SK-N-SH treated with all-trans-retinoic acid at 6 μM for 48 hours (cell line): ENCODE measurements around the gene PDHB.

ENCODE experiments used
- ATAC-seq: fragments of 200-7000 bp; cut with Tn5 transposase; 3 replicates; pipeline ENCODE4 v1.9.1; 2020; ENCODE audit warnings: mild to moderate bottlenecking, moderate library complexity
- ARNTL ChIP-seq: fragments of 450-650 bp; formaldehyde crosslinking; IDR thresholded peaks from 2 replicates; pipeline ENCODE4 v1.5.0; 2020; ENCODE audit warnings: low read depth, mild to moderate bottlenecking, moderate library complexity, borderline replicate concordance
- BACH2 ChIP-seq: fragments of 250-450 bp; sonication (Bioruptor Pico); IDR thresholded peaks from 2 replicates; pipeline ENCODE4 v1.9.0; 2021; ENCODE audit warnings: mild to moderate bottlenecking, borderline replicate concordance
- CSDC2 ChIP-seq: fragments of 250-450 bp; sonication (Bioruptor Pico); IDR thresholded peaks from 2 replicates; pipeline ENCODE4 v1.5.0; 2020; ENCODE audit warnings: mild to moderate bottlenecking, moderate library complexity
- CSRNP3 ChIP-seq: fragments of 250-450 bp; sonication (Bioruptor Pico); IDR thresholded peaks from 2 replicates; pipeline ENCODE4 v1.5.1; 2021; ENCODE audit warnings: mild to moderate bottlenecking, moderate library complexity
- ESRRG ChIP-seq: fragments of 250-450 bp; sonication (Bioruptor Pico); IDR thresholded peaks from 2 replicates; pipeline ENCODE4 v1.6.1; 2021; ENCODE audit warnings: mild to moderate bottlenecking
- GLIS3 ChIP-seq: fragments of 250-450 bp; sonication (Bioruptor Pico); IDR thresholded peaks from 2 replicates; pipeline ENCODE4 v1.5.0; 2020; ENCODE audit warnings: mild to moderate bottlenecking, moderate library complexity
- OSR1 ChIP-seq: fragments of 250-450 bp; sonication (Bioruptor Pico); IDR thresholded peaks from 2 replicates; pipeline ENCODE4 v1.8.0; 2022; ENCODE audit warnings: moderate library complexity, mild to moderate bottlenecking, inconsistent platforms
- PATZ1 ChIP-seq: fragments of 250-450 bp; sonication (Bioruptor Pico); IDR thresholded peaks from 2 replicates; pipeline ENCODE4 v1.8.0; 2020; ENCODE audit warnings: mild to moderate bottlenecking, moderate library complexity, borderline replicate concordance
- POU6F1 ChIP-seq: fragments of 250-450 bp; sonication (Bioruptor Pico); IDR thresholded peaks from 2 replicates; pipeline ENCODE4 v1.8.0; 2021; ENCODE audit warnings: low read depth, mild to moderate bottlenecking, moderate library complexity, borderline replicate concordance
- PPARA ChIP-seq: fragments of 250-450 bp; sonication (Bioruptor Pico); IDR thresholded peaks from 2 replicates; pipeline ENCODE4 v1.5.0; 2020; ENCODE audit warnings: mild to moderate bottlenecking, borderline replicate concordance
- RARB ChIP-seq: fragments of 250-450 bp; sonication (Bioruptor Pico); IDR thresholded peaks from 2 replicates; pipeline ENCODE4 v1.8.0; 2021; ENCODE audit warnings: mild to moderate bottlenecking, moderate library complexity
- SNAI2 ChIP-seq: fragments of 250-450 bp; sonication (Bioruptor Pico); IDR thresholded peaks from 2 replicates; pipeline ENCODE4 v1.5.0; 2020; ENCODE audit warnings: mild to moderate bottlenecking, moderate library complexity
- TOX ChIP-seq: fragments of 250-450 bp; sonication (Bioruptor Pico); IDR thresholded peaks from 2 replicates; pipeline ENCODE4 v1.8.0; 2021; ENCODE audit warnings: mild to moderate bottlenecking, moderate library complexity, borderline replicate concordance
- TSHZ2 ChIP-seq: fragments of 250-450 bp; sonication (Bioruptor Pico); IDR thresholded peaks from 2 replicates; pipeline ENCODE4 v1.5.0; 2020; ENCODE audit warnings: mild to moderate bottlenecking, moderate library complexity
- ZFP3 ChIP-seq: fragments of 250-450 bp; sonication (Bioruptor Pico); IDR thresholded peaks from 2 replicates; pipeline ENCODE4 v1.5.0; 2020; ENCODE audit warnings: mild to moderate bottlenecking, moderate library complexity
- ZFP30 ChIP-seq: fragments of 450-650 bp; formaldehyde crosslinking; IDR thresholded peaks from 2 replicates; pipeline ENCODE4 v1.5.0; 2022; ENCODE audit warnings: mild to moderate bottlenecking, moderate library complexity
- ZNF565 ChIP-seq: fragments of 450-650 bp; formaldehyde crosslinking; conservative IDR thresholded peaks from 2 replicates; pipeline ENCODE4 v1.5.0; 2020; ENCODE audit warnings: low read depth, mild to moderate bottlenecking, moderate library complexity
- ZNF70 ChIP-seq: fragments of 450-650 bp; formaldehyde crosslinking; IDR thresholded peaks from 2 replicates; pipeline ENCODE4 v1.5.0; 2020; ENCODE audit warnings: mild to moderate bottlenecking, moderate library complexity
- ZNF8 ChIP-seq: fragments of 450-650 bp; formaldehyde crosslinking; IDR thresholded peaks from 2 replicates; pipeline ENCODE4 v1.5.0; 2020; ENCODE audit warnings: mild to moderate bottlenecking, moderate library complexity

PDHB gene

GRCh38 chr3:58414538-58415197, 19.0 kb downstream of the PDHB start:
- TF ChIP-seq ZFP30 (CRISPR knock-in tag) (no peak), TSHZ2 (CRISPR knock-in tag) (no peak), GLIS3 (CRISPR knock-in tag) (no peak), PPARA (CRISPR knock-in tag) (no peak)
- peak; percentile 92 for ATAC-seq

- TF ChIP-seq TSHZ2 (CRISPR knock-in tag) (no peak), GLIS3 (CRISPR knock-in tag) (no peak), ZNF8 (CRISPR knock-in tag) (no peak), ZNF70 (CRISPR knock-in tag) (no peak), BACH2 (CRISPR knock-in tag) (no peak), CSDC2 (CRISPR knock-in tag) (no peak), POU6F1 (no peak), TOX (no peak), ZNF565 (no peak), PPARA (CRISPR knock-in tag) (no peak), SNAI2 (CRISPR knock-in tag) (no peak), ESRRG (CRISPR knock-in tag) (no peak), OSR1 (no peak), CSRNP3 (no peak), PATZ1 (no peak), ZFP3 (CRISPR knock-in tag) (no peak), ZFP30 (CRISPR knock-in tag) (no peak), ARNTL (CRISPR knock-in tag) (no peak), RARB (no peak)
- no peak for ATAC-seq
These were observed 21.5 kb downstream of the PDHB start for GRCh38 chr3:58411851-58412830.
